Smooth muscle cell (in vitro differentiated cells): ENCODE data around the gene PKD1L1. TPM values are rescaled to one million over a fixed set of nuclear protein-coding genes. Genes with fewer than 3 reads are reported as not detected.

ENCODE experiments used
- DNase-seq: peaks from one replicate; lab custom pipeline; 2025; ENCODE audit not compliant: unreplicated experiment; lab: John Stamatoyannopoulos, UW
- H2AFZ ChIP-seq: fragments of 200-600 bp; sonication (generic); 2 replicates; pipeline ENCODE4 v1.6.0; 2016; ENCODE audit warnings: antibody characterized with exemption, low read depth, mild to moderate bottlenecking
- H3F3A ChIP-seq: fragments of 200-600 bp; sonication (generic); 2 replicates; pipeline ENCODE4 v1.6.0; 2017; ENCODE audit warnings: antibody characterized with exemption, low read depth
- H3K27ac ChIP-seq: fragments of 200-600 bp; sonication (generic); 2 replicates; pipeline ENCODE4 v1.5.1; 2016; ENCODE audit warnings: low read depth, mild to moderate bottlenecking
- H3K27me3 ChIP-seq: fragments of 200-600 bp; sonication (generic); 2 replicates; pipeline ENCODE4 v1.6.1; 2016; ENCODE audit warnings: low read depth, mild to moderate bottlenecking
- H3K36me3 ChIP-seq: fragments of 200-600 bp; sonication (generic); 2 replicates; pipeline ENCODE4 v1.5.1; 2016; ENCODE audit warnings: low read depth
- H3K4me1 ChIP-seq: fragments of 200-600 bp; sonication (generic); 2 replicates; pipeline ENCODE4 v1.5.1; 2016; ENCODE audit warnings: low read depth
- H3K4me2 ChIP-seq: fragments of 200-600 bp; sonication (generic); 2 replicates; pipeline ENCODE4 v1.6.0; 2016; ENCODE audit warnings: mild to moderate bottlenecking
- H3K4me3 ChIP-seq: fragments of 200-600 bp; sonication (generic); 2 replicates; pipeline ENCODE4 v1.5.1; 2016; ENCODE audit warnings: mild to moderate bottlenecking
- H3K79me2 ChIP-seq: fragments of 200-600 bp; sonication (generic); 2 replicates; pipeline ENCODE4 v1.6.0; 2016; ENCODE audit warnings: low read depth, mild to moderate bottlenecking
- H3K9ac ChIP-seq: fragments of 200-600 bp; sonication (generic); 2 replicates; pipeline ENCODE4 v1.6.0; 2016; ENCODE audit warnings: low read depth
- H3K9me3 ChIP-seq: fragments of 200-600 bp; sonication (generic); replicated peaks from 2 replicates; pipeline ENCODE4 v1.5.1; 2016; ENCODE audit warnings: low read depth
- H4K20me1 ChIP-seq: fragments of 200-600 bp; sonication (generic); 2 replicates; pipeline ENCODE4 v1.6.0; 2016; ENCODE audit warnings: low read depth
- CTCF ChIP-seq: fragments of 200-600 bp; sonication (generic); IDR thresholded peaks from 2 replicates; pipeline ENCODE4 v1.5.1; 2017; ENCODE audit warnings: borderline replicate concordance, mild to moderate bottlenecking, antibody characterized with exemption; ENCODE audit not compliant: insufficient read depth, poor library complexity, severe bottlenecking
- WGBS: methylation state at CpG from one replicate; pipeline ENCODE4 v1.1.7; 2016; ENCODE audit warnings: low lambda C conversion rate; 5-methylcytosine and 5-hydroxymethylcytosine counted together
- polyA plus RNA-seq: library from polyadenylated mRNA; unstranded; fragments of >200 nt; fragmentation: Nextera tagmentation; extraction: Ambion mirVana; gene quantifications from 2 replicates; pipeline ENCODE4 v1.2.1, GENCODE V29; 2016
- total RNA-seq: library from RNA; depleted of rRNA; stranded (reverse); fragments of >200 nt; gene quantifications from 2 replicates; pipeline ENCODE4 v1.2.3, GENCODE V29; 2014

PKD1L1 gene
- total and polyA plus RNA-seq, 2 experiments from 2014 or later, result 0.04 to 0.06 TPM

GRCh38 chr7:47782022-47782421 lies 166.2 kb downstream of the PKD1L1 start:
- Histone ChIP-seq H2AFZ (no peak overlapping the region), H3K4me2 (peak overlapping the region; percentile 24), H3K36me3 (no peaks in the 10 kb centered on the region), H3K79me2 (no peaks in the 10 kb centered on the region), H3K27ac (peak overlapping the region; percentile 99), H3K27me3 (no peaks in the 10 kb centered on the region), H3K4me3 (no peak overlapping the region), H3F3A (peaks cover 39% of the 10 kb centered on the region), H4K20me1 (no peaks in the 10 kb centered on the region), H3K4me1 (peaks cover 26% of the 10 kb centered on the region), H3K9ac (no peak overlapping the region), H3K9me3 (no peaks in the 10 kb centered on the region)
- TF ChIP-seq CTCF, result no peak
- no peak for DNase-seq

- Histone ChIP-seq H3K4me3 (no peak overlapping the region), H3K36me3 (no peaks in the 10 kb centered on the region), H3K79me2 (no peaks in the 10 kb centered on the region), H3K4me2 (no peak overlapping the region), H3F3A (peaks cover 26% of the 10 kb centered on the region), H4K20me1 (no peaks in the 10 kb centered on the region), H3K4me1 (peaks cover 17% of the 10 kb centered on the region), H3K27ac (no peak overlapping the region), H2AFZ (no peak overlapping the region), H3K27me3 (no peaks in the 10 kb centered on the region), H3K9me3 (no peaks in the 10 kb centered on the region), H3K9ac (no peak overlapping the region)
- DNase-seq, result no peak
- TF ChIP-seq CTCF, result no peak
- WGBS, result 97% methylated on average over 5 of the region's 5 CpGs
Observed at GRCh38 chr7:47780555-47780954, 167.7 kb downstream of the PKD1L1 start.

GRCh38 chr7:47779341-47779771 lies 168.9 kb downstream of the PKD1L1 start:
- Histone ChIP-seq H4K20me1 (no peaks in the 10 kb centered on the region), H3K4me3 (no peak overlapping the region), H2AFZ (no peak overlapping the region), H3K4me1 (peaks cover 10% of the 10 kb centered on the region), H3K27ac (no peak overlapping the region), H3K9ac (no peak overlapping the region), H3F3A (peaks cover 14% of the 10 kb centered on the region), H3K27me3 (no peaks in the 10 kb centered on the region), H3K79me2 (no peaks in the 10 kb centered on the region), H3K36me3 (no peaks in the 10 kb centered on the region), H3K4me2 (no peak overlapping the region), H3K9me3 (no peaks in the 10 kb centered on the region)
- no peak for TF ChIP-seq CTCF
- WGBS, result 58% methylated on average over 7 of the region's 7 CpGs
- DNase-seq, result no peak

DNA sequence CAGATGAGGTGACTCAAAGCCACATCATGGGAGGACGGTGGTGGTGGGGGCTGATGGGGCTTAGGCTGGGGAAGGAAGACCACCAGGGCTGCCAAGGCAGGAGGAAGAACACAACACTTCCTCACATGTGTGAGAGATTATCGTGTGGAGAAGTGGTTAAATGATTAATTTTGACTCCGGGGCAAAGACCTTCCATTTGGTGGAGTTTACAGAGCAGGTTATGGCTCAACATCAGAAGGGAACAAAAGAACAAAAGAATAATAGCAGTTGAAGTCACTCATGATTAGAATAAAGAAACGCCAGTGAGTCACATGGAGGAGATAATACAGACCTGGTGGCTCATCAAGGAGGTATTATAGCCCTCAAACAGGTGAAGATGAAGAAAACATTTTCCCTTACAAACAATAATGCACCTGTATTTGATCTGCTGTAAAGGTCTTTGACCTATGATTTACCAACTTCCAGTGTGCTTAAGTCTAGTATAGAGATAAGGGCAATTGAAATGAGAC lies 170.1 kb downstream of the PKD1L1 start:
- Histone ChIP-seq H3K36me3 (no peaks in the 10 kb centered on the region), H3K4me1 (peaks cover 2% of the 10 kb centered on the region), H2AFZ (no peak overlapping the region), H4K20me1 (no peaks in the 10 kb centered on the region), H3K9me3 (no peaks in the 10 kb centered on the region), H3K4me2 (no peak overlapping the region), H3K4me3 (no peak overlapping the region), H3K79me2 (no peaks in the 10 kb centered on the region), H3K27ac (peak overlapping the region; percentile 54), H3K27me3 (no peaks in the 10 kb centered on the region), H3F3A (peaks cover 8% of the 10 kb centered on the region), H3K9ac (no peak overlapping the region)
- no peak for TF ChIP-seq CTCF
- 62% methylated on average over 4 of the region's 4 CpGs for WGBS
- no peak for DNase-seq
